ENCODE data around the gene SUPT6H. TPM values are rescaled to one million over a fixed set of nuclear protein-coding genes. Genes with fewer than 3 reads are reported as not detected.

The SUPT6H gene
- total and polyA plus RNA-seq, 9 of the 15 experiments (the other 6 are each of a cell fraction or from before 2014, with no cell fraction given), result 1.7 to 77.7 (median 49.2) TPM

DNA sequence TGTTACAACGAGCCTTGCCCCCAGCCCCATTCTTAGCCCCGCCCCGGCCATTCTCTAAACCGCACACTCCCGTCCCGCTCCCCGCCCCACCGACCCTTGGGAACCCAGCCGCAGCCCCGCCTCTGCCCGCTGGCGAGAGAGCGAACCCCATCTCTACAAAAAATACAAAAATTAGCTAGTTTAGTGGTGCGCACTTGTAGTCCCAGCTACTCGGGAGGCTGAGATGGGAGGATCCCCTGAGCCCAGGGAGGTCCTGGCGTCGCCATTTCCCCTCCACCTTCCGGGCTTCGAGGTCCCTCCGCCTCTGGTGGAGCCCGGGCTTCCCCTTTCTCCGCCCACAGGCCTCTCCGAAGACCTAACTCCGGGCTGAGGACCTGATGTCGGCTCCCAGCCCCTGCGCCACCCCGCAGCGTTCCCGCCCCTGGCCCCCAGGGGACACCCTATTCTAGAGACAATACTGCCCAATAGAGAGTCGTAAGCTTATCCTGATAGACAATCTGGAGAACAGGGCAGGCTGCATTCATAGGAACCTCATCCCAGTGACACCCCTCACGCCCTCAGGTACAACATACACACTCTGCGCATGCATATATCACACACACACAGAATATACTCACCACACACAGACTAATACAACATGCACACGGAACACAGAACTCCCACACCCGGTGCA is 50.2 kb downstream of the SUPT6H start (continued):
- TF ChIP-seq, protein P1, sequence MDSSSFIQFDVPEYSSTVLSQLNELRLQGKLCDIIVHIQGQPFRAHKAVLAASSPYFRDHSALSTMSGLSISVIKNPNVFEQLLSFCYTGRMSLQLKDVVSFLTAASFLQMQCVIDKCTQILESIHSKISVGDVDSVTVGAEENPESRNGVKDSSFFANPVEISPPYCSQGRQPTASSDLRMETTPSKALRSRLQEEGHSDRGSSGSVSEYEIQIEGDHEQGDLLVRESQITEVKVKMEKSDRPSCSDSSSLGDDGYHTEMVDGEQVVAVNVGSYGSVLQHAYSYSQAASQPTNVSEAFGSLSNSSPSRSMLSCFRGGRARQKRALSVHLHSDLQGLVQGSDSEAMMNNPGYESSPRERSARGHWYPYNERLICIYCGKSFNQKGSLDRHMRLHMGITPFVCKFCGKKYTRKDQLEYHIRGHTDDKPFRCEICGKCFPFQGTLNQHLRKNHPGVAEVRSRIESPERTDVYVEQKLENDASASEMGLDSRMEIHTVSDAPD (CRISPR knock-in tag; IDR thresholded peaks at IDR 0.05), result no peak
- TF ChIP-seq NCOR1 (IDR thresholded peaks at IDR 0.05), result no peak
- TF ChIP-seq, protein P2, sequence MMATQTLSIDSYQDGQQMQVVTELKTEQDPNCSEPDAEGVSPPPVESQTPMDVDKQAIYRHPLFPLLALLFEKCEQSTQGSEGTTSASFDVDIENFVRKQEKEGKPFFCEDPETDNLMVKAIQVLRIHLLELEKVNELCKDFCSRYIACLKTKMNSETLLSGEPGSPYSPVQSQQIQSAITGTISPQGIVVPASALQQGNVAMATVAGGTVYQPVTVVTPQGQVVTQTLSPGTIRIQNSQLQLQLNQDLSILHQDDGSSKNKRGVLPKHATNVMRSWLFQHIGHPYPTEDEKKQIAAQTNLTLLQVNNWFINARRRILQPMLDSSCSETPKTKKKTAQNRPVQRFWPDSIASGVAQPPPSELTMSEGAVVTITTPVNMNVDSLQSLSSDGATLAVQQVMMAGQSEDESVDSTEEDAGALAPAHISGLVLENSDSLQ (IDR thresholded peaks at IDR 0.05), result peak; percentile 58; the same call in 1 of the 2 replicates
- no peak for TF ChIP-seq TEAD2 (tag; IDR thresholded peaks at IDR 0.05)
- no peak for TF ChIP-seq FOXP1 (CRISPR knock-in tag; IDR thresholded peaks at IDR 0.05)
- TF ChIP-seq HCFC1 (IDR thresholded peaks at IDR 0.05; ENCODE audit: low read depth, low read length), result 0 out of 2 replicates have a peak, but pooled peaks have one; percentile 26
- TF ChIP-seq TRIM28 (IDR thresholded peaks at IDR 0.05), result no peak
- TF ChIP-seq HSF4 (CRISPR knock-in tag; IDR thresholded peaks at IDR 0.05; ENCODE audit: borderline replicate concordance), result no peak
- TF ChIP-seq, protein P3, sequence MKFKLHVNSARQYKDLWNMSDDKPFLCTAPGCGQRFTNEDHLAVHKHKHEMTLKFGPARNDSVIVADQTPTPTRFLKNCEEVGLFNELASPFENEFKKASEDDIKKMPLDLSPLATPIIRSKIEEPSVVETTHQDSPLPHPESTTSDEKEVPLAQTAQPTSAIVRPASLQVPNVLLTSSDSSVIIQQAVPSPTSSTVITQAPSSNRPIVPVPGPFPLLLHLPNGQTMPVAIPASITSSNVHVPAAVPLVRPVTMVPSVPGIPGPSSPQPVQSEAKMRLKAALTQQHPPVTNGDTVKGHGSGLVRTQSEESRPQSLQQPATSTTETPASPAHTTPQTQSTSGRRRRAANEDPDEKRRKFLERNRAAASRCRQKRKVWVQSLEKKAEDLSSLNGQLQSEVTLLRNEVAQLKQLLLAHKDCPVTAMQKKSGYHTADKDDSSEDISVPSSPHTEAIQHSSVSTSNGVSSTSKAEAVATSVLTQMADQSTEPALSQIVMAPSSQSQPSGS (CRISPR knock-in tag; IDR thresholded peaks at IDR 0.05), result no peak
- peak; percentile 7 for TF ChIP-seq ZFP36 (IDR thresholded peaks at IDR 0.05; ENCODE audit: low read depth, low read length, partially characterized antibody)
- TF ChIP-seq, protein P4, sequence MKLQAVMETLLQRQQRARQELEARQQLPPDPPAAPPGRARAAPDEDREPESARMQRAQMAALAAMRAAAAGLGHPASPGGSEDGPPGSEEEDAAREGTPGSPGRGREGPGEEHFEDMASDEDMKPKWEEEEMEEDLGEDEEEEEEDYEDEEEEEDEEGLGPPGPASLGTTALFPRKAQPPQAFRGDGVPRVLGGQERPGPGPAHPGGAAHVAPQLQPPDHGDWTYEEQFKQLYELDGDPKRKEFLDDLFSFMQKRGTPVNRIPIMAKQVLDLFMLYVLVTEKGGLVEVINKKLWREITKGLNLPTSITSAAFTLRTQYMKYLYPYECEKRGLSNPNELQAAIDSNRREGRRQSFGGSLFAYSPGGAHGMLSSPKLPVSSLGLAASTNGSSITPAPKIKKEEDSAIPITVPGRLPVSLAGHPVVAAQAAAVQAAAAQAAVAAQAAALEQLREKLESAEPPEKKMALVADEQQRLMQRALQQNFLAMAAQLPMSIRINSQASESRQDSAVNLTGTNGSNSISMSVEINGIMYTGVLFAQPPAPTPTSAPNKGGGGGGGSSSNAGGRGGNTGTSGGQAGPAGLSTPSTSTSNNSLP (IDR thresholded peaks at IDR 0.05; ENCODE audit: borderline replicate concordance, low read depth, low read length), result no peak
- TF ChIP-seq MTA3 (IDR thresholded peaks at IDR 0.05; ENCODE audit: borderline replicate concordance), result peak; percentile 15; the same call in 1 of the 2 replicates
- TF ChIP-seq KLF13 (tag; IDR thresholded peaks at IDR 0.05; ENCODE audit: borderline replicate concordance, low read depth), result 0 out of 2 replicates have a peak, but pooled peaks have one; percentile 24
- no peak for TF ChIP-seq ARHGAP35 (IDR thresholded peaks at IDR 0.05; ENCODE audit: partially characterized antibody)
- TF ChIP-seq, protein P5, sequence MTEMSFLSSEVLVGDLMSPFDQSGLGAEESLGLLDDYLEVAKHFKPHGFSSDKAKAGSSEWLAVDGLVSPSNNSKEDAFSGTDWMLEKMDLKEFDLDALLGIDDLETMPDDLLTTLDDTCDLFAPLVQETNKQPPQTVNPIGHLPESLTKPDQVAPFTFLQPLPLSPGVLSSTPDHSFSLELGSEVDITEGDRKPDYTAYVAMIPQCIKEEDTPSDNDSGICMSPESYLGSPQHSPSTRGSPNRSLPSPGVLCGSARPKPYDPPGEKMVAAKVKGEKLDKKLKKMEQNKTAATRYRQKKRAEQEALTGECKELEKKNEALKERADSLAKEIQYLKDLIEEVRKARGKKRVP (CRISPR knock-in tag; IDR thresholded peaks at IDR 0.05), result no peak
- TF ChIP-seq SPI1 (IDR thresholded peaks at IDR 0.05; ENCODE audit: borderline replicate concordance, low read depth, low read length), result peak; percentile 94
- TF ChIP-seq TAF1 (IDR thresholded peaks at IDR 0.05; ENCODE audit: control insufficient read depth, extremely low read depth, insufficient read depth, low read length, severe bottlenecking), result no peak
- TF ChIP-seq RFX5 (IDR thresholded peaks at IDR 0.05; ENCODE audit: low read depth, low read length), result no peak

All from K562 (cell line).